Posterior cingulate gyrus (tissue), 11 donors: ENCODE data around the gene NUDT4B.
"Not testable (repeated sequence)": the region's sequence is repeated elsewhere in the genome, so short reads cannot be mapped to it uniquely, and the experiment has no call there.

Experiments used
- DNase-seq, 10 donors: peaks; one replicate each; pipeline versions ENCODE4 v3.0.0 to v3.0.0-alpha.2; 2020 to 2021; ENCODE audit warnings: mixed read lengths in 3 of 10
- intact Hi-C: fragments of 100-400 bp; cut with DNase I; formaldehyde crosslinking; loops from one replicate; pipeline ENCODE4 v1.15.1; 2023

Gene NUDT4B

DNA sequence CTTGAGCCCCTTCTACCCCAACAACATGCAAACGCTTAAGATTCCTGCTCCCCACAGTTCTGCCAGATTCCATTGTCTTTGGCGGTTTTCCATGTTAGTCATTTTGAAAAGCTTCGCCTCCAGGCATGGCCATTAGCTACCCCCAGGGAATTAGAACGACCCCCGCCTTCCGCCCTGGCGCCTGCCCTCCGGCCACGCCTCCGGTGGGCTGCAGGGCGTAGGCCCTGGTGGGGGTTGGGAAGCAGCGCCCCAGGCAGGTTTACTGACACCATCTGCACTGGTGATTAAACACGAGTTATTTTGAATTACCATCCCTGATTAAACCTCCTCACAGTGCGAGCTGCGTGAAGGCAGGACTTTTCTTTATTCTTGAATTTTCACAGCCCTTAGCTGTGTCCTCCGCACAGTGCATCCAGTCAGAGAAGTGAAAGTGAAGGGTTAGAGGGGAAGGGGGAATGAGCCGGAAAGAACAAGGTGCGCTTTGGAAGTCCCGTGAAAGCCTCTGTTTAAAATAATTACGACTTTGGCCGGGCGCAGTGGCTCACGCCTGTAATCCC lies 43.0 kb downstream of the NUDT4B start:
- DNase-seq, intact Hi-C loops: not testable (repeated sequence)

DNA sequence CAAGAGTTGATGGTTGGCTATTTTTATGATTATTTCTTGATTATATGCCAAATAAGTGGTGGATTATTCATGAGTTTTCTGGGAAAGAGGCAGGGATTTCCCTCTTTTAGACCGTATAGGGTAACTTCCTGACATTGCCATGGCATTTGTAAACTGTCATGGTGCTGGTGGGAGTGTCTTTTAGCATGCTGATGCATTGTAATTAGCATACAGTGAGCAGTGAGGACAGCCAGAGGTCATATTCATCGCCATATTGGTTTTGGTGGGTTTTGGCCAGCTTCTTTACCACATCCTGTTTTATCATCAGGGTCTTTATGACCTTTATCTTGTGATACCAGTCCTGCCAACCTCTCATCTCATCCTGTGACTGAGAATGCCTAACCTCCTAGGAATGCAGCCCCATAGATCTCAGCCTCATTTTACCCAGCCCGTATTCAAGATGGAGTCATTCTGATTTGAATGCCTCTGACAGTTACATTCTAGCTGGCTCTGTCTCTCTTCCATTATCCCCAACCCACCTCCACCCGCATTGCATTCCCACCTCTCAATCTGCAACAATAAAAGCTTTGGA lies 45.3 kb downstream of the NUDT4B start:
- DNase-seq, intact Hi-C loops: not testable (repeated sequence)
